Natural killer cell treated with Interleukin-12 subunit alpha and Interleukin-12 subunit beta and Interleukin-15 and Interleukin-18, amount 100 ng/mL, for 72 hours (primary cell): ENCODE measurements around the gene TMCO6. TPM values are rescaled to one million over a fixed set of nuclear protein-coding genes. Genes with fewer than 3 reads are reported as not detected.
"Not testable (repeated sequence)": the region's sequence is repeated elsewhere in the genome, so short reads cannot be mapped to it uniquely, and the experiment has no call there.

Experiments used
- ATAC-seq, 2 donors: fragments of 150-1000 bp; cut with Tn5 transposase in 1 of 2; sonication (Bioruptor Pico), chemical (Tn5 transposase) in 1 of 2; 2 replicates each; pipeline ENCODE4 v1.10.0; 2021
- DNase-seq: peaks from one replicate; pipeline ENCODE4 v3.0.0; 2022; ENCODE audit warnings: low spot score
- H3K27ac Mint-ChIP-seq, 2 donors: 1 replicate in 1 of 2; 2 replicates in 1 of 2; pipeline ENCODE4 v1.8.0; 2022; ENCODE audit warnings: mixed read lengths in 2 of 2, mild to moderate bottlenecking in 1 of 2, moderate library complexity in 1 of 2
- H3K27me3 Mint-ChIP-seq, 2 donors: 1 replicate in 1 of 2; 2 replicates in 1 of 2; pipeline ENCODE4 v1.8.0; 2022; ENCODE audit warnings: mixed read lengths in 2 of 2
- H3K36me3 Mint-ChIP-seq: one replicate; pipeline ENCODE4 v1.8.0; 2022; ENCODE audit warnings: mixed read lengths
- H3K4me1 Mint-ChIP-seq, 2 donors: 1 replicate in 1 of 2; 2 replicates in 1 of 2; pipeline ENCODE4 v1.8.0; 2022; ENCODE audit warnings: low read depth in 2 of 2, mixed read lengths in 2 of 2, mild to moderate bottlenecking in 1 of 2
- H3K4me3 Mint-ChIP-seq: one replicate; pipeline ENCODE4 v1.8.0; 2022; ENCODE audit warnings: mixed read lengths
- H3K9me3 Mint-ChIP-seq: 2 replicates; pipeline ENCODE4 v1.8.0; 2022; ENCODE audit warnings: mixed read lengths
- total RNA-seq, 2 donors: library from RNA; stranded (reverse); gene quantifications; one replicate each; pipeline ENCODE4 v1.2.3, GENCODE V29; 2022

Gene TMCO6
- total RNA-seq, 2 donors from 2014 or later, result 11.6 to 30.3 TPM

- no peak for DNase-seq
- H3K36me3 Mint-ChIP-seq, result no peaks in the 10 kb centered on the region
- no peak overlapping the region for H3K4me3 Mint-ChIP-seq
- H3K4me1 Mint-ChIP-seq, result peaks cover 6 to 12% of the 10 kb centered on the region in 2 donors
- H3K27me3 Mint-ChIP-seq, result peaks cover 14 to 15% of the 10 kb centered on the region in 2 donors
- H3K27ac Mint-ChIP-seq, result no peak overlapping the region
- no peak for ATAC-seq
- H3K9me3 Mint-ChIP-seq, result no peaks in the 10 kb centered on the region
Measured at GRCh38 chr5:140608722-140609121, 30.5 kb upstream of the TMCO6 start.

- H3K9me3 Mint-ChIP-seq, result no peaks in the 10 kb centered on the region
- ATAC-seq (no peak), DNase-seq (no peak)
- no peaks in the 10 kb centered on the region for H3K36me3 Mint-ChIP-seq
- no peak overlapping the region for H3K4me3 Mint-ChIP-seq
- peaks cover 6 to 12% of the 10 kb centered on the region in 2 donors for H3K4me1 Mint-ChIP-seq
- no peak overlapping the region for H3K27ac Mint-ChIP-seq
- H3K27me3 Mint-ChIP-seq, result peaks cover 14 to 15% of the 10 kb centered on the region in 2 donors
Measured at GRCh38 chr5:140609126-140609525, 30.1 kb upstream of the TMCO6 start.

GRCh38 chr5:140611020-140611521, 28.2 kb upstream of the TMCO6 start:
- H3K9me3 Mint-ChIP-seq, result no peaks in the 10 kb centered on the region
- no peak overlapping the region for H3K4me3 Mint-ChIP-seq
- no peaks in the 10 kb centered on the region for H3K36me3 Mint-ChIP-seq
- no peak for ATAC-seq
- H3K4me1 Mint-ChIP-seq, result peaks cover 6 to 12% of the 10 kb centered on the region in 2 donors
- H3K27me3 Mint-ChIP-seq, result peaks cover 12 to 14% of the 10 kb centered on the region in 2 donors
- no peak overlapping the region for H3K27ac Mint-ChIP-seq
- DNase-seq, result no peak

GRCh38 chr5:140622301-140622700, 16.9 kb upstream of the TMCO6 start:
- peaks cover 22 to 36% of the 10 kb centered on the region in 2 donors for H3K27me3 Mint-ChIP-seq
- H3K27ac Mint-ChIP-seq, result no peak overlapping the region
- H3K4me1 Mint-ChIP-seq, result no peaks in the 10 kb centered on the region
- no peak overlapping the region for H3K4me3 Mint-ChIP-seq
- H3K36me3 Mint-ChIP-seq, result no peaks in the 10 kb centered on the region
- DNase-seq, result no peak
- ATAC-seq, result no peak
- no peaks in the 10 kb centered on the region for H3K9me3 Mint-ChIP-seq

- not testable (repeated sequence) for DNase-seq, H3K4me1 Mint-ChIP-seq, H3K27ac Mint-ChIP-seq, H3K36me3 Mint-ChIP-seq, ATAC-seq, H3K9me3 Mint-ChIP-seq, H3K4me3 Mint-ChIP-seq
- peaks cover 19 to 32% of the 10 kb centered on the region in 2 donors for H3K27me3 Mint-ChIP-seq
Measured at GRCh38 chr5:140623061-140623460, 16.2 kb upstream of the TMCO6 start.

GRCh38 chr5:140624886-140625285, 14.4 kb upstream of the TMCO6 start:
- H3K27me3 Mint-ChIP-seq, result peaks cover 19 to 24% of the 10 kb centered on the region in 2 donors
- H3K4me3 Mint-ChIP-seq, H3K36me3 Mint-ChIP-seq, H3K9me3 Mint-ChIP-seq, ATAC-seq, DNase-seq, H3K27ac Mint-ChIP-seq, H3K4me1 Mint-ChIP-seq: not testable (repeated sequence)

- Mint-ChIP-seq H3K4me1 (peaks cover 9 to 12% of the 10 kb centered on the region in 2 donors), H3K27ac (no peak overlapping the region), H3K4me3 (no peak overlapping the region), H3K9me3 (no peaks in the 10 kb centered on the region), H3K27me3 (peaks cover 17 to 26% of the 10 kb centered on the region in 2 donors), H3K36me3 (no peaks in the 10 kb centered on the region)
- no peak for DNase-seq
- no peak for ATAC-seq
Measured at GRCh38 chr5:140627972-140628371, 11.3 kb upstream of the TMCO6 start.

GRCh38 chr5:140628711-140629110, 10.5 kb upstream of the TMCO6 start:
- no peak for DNase-seq
- Mint-ChIP-seq H3K9me3 (no peaks in the 10 kb centered on the region), H3K27me3 (peaks cover 21 to 26% of the 10 kb centered on the region in 2 donors), H3K27ac (no peak overlapping the region), H3K36me3 (no peaks in the 10 kb centered on the region), H3K4me3 (no peak overlapping the region), H3K4me1 (peaks cover 16 to 17% of the 10 kb centered on the region in 2 donors)
- ATAC-seq, result no peak

GRCh38 chr5:140630292-140631035, 8.8 kb upstream of the TMCO6 start:
- ATAC-seq (no peak), DNase-seq (no peak)
- H3K4me3 Mint-ChIP-seq, result peak overlapping the region; percentile 39
- H3K4me1 Mint-ChIP-seq, result peaks cover 19 to 21% of the 10 kb centered on the region in 2 donors
- H3K27me3 Mint-ChIP-seq, result peaks cover 19 to 22% of the 10 kb centered on the region in 2 donors
- H3K36me3 Mint-ChIP-seq, result no peaks in the 10 kb centered on the region
- no peak overlapping the region for H3K27ac Mint-ChIP-seq
- H3K9me3 Mint-ChIP-seq, result no peaks in the 10 kb centered on the region

- DNase-seq (no peak), ATAC-seq (no peak)
- Mint-ChIP-seq H3K36me3 (no peaks in the 10 kb centered on the region), H3K4me1 (peaks cover 19 to 21% of the 10 kb centered on the region in 2 donors), H3K27me3 (peaks cover 17 to 18% of the 10 kb centered on the region in 2 donors), H3K4me3 (peak overlapping the region; percentile 39), H3K9me3 (no peaks in the 10 kb centered on the region), H3K27ac (no peak overlapping the region)
Measured at GRCh38 chr5:140631036-140631417, 8.2 kb upstream of the TMCO6 start.

GRCh38 chr5:140631831-140632365, 7.4 kb upstream of the TMCO6 start:
- H3K36me3 Mint-ChIP-seq, result no peaks in the 10 kb centered on the region
- peaks cover 19 to 21% of the 10 kb centered on the region in 2 donors for H3K4me1 Mint-ChIP-seq
- no peak for DNase-seq
- H3K27me3 Mint-ChIP-seq, result peaks cover 15 to 17% of the 10 kb centered on the region in 2 donors
- H3K27ac Mint-ChIP-seq, result no peak overlapping the region
- H3K9me3 Mint-ChIP-seq, result no peaks in the 10 kb centered on the region
- ATAC-seq, result peak in 1 of 2 donors; percentile 39
- peak overlapping the region; percentile 89 for H3K4me3 Mint-ChIP-seq

- ATAC-seq, result peak; percentile 86 to 87
- Mint-ChIP-seq H3K9me3 (no peaks in the 10 kb centered on the region), H3K36me3 (no peaks in the 10 kb centered on the region), H3K27me3 (peaks cover 14 to 15% of the 10 kb centered on the region in 2 donors), H3K4me3 (peak overlapping the region; percentile 89), H3K27ac (peak overlapping the region in 1 of 2 donors; percentile 73), H3K4me1 (peaks cover 19 to 21% of the 10 kb centered on the region in 2 donors)
- DNase-seq, result peak; percentile 69
Measured at GRCh38 chr5:140632366-140633020, 6.8 kb upstream of the TMCO6 start.

- Mint-ChIP-seq H3K27me3 (peaks cover 14 to 15% of the 10 kb centered on the region in 2 donors), H3K4me3 (peak within 1 kb of the TSS; percentile 89), H3K27ac (peak within 1 kb of the TSS in 1 of 2 donors; percentile 73), H3K4me1 (peaks cover 19 to 24% of the 10 kb centered on the region in 2 donors), H3K36me3 (no peaks in the 10 kb centered on the region), H3K9me3 (no peaks in the 10 kb centered on the region)
- peak in 1 of 2 donors; percentile 33 for ATAC-seq
- DNase-seq, result no peak
Measured at GRCh38 chr5:140633021-140633471, 6.2 kb upstream of the TMCO6 start, which contains the start of gene CD14. CD14 (minus strand) TSS chr5:140633175; CDS start chr5:140633071, 104 bp downstream.
